ENCODE measurements around the gene PRKCE.

- no peak for TF ChIP-seq CTCF (IDR thresholded peaks at IDR 0.05)
- TF ChIP-seq POLR2A (IDR thresholded peaks at IDR 0.05) = no peak
These were observed 72.9 kb downstream of the PRKCE start for GRCh38 chr2:45724335-45724734.
